MCF 10A (cell line): ENCODE results near the gene ZAP70. TPM values are rescaled to one million over a fixed set of nuclear protein-coding genes. Genes with fewer than 3 reads are reported as not detected.

Source experiments
- BruUV-seq: library from RNA; stranded (reverse); fragments of 400-500 nt; replicated peaks from 2 replicates; lab custom pipeline; 2021; lab: Mats Ljungman, UMichigan
- CTCF ChIA-PET: fragments of 300-600 bp; sonication (Branson Sonifier 250); formaldehyde crosslinking; extraction: SDS; loops from one replicate; lab custom pipeline; 2021; ENCODE audit warnings: antibody characterized with exemption, inconsistent platforms; lab: Yijun Ruan, JAX
- POLR2A ChIA-PET: fragments of 300-600, 350-650 bp; sonication (Branson Sonifier 250); formaldehyde crosslinking; extraction: SDS; loops from one replicate; lab custom pipeline; 2020; ENCODE audit warnings: antibody characterized with exemption, inconsistent platforms; lab: Yijun Ruan, JAX
- DNase-seq: peaks from one replicate; pipeline ENCODE4 v3.0.0-alpha.2; 2018; ENCODE audit not compliant: unreplicated experiment
- H3K27ac Mint-ChIP-seq: one replicate; pipeline ENCODE4 v1.8.0; 2022; ENCODE audit warnings: mild to moderate bottlenecking, low read depth, mixed read lengths; ENCODE audit not compliant: unreplicated experiment
- H3K27me3 Mint-ChIP-seq: one replicate; pipeline ENCODE4 v1.8.0; 2022; ENCODE audit warnings: mixed read lengths; ENCODE audit not compliant: insufficient read depth, unreplicated experiment
- H3K36me3 Mint-ChIP-seq: one replicate; pipeline ENCODE4 v1.8.0; 2022; ENCODE audit warnings: mild to moderate bottlenecking, moderate library complexity, mixed read lengths; ENCODE audit not compliant: insufficient read depth, unreplicated experiment
- H3K4me1 Mint-ChIP-seq: one replicate; pipeline ENCODE4 v1.8.0; 2022; ENCODE audit warnings: mixed read lengths; ENCODE audit not compliant: insufficient read depth, unreplicated experiment
- H3K4me3 Mint-ChIP-seq: one replicate; pipeline ENCODE4 v1.8.0; 2022; ENCODE audit warnings: mild to moderate bottlenecking, moderate library complexity, mixed read lengths; ENCODE audit not compliant: unreplicated experiment
- H3K9me3 Mint-ChIP-seq: one replicate; pipeline ENCODE4 v1.8.0; 2022; ENCODE audit warnings: mixed read lengths; ENCODE audit not compliant: unreplicated experiment
- intact Hi-C: fragments of 100-400 bp; cut with micrococcal nuclease; formaldehyde crosslinking; loops from 2 replicates; pipeline ENCODE4 v1.14.1; 2022
- total RNA-seq: library from RNA; stranded (reverse); gene quantifications from 2 replicates; pipeline ENCODE4 v1.2.3, GENCODE V29; 2022
- TF ChIP-seq, protein P1 (sequence below): fragments of 200-600 bp; IDR thresholded peaks from one replicate; pipeline ENCODE4 v1.8.0; 2022; ENCODE audit warnings: antibody characterized with exemption, mild to moderate bottlenecking; ENCODE audit not compliant: unreplicated experiment

The ZAP70 gene
- total RNA-seq, 1 experiment from 2014 or later = not detected

DNA sequence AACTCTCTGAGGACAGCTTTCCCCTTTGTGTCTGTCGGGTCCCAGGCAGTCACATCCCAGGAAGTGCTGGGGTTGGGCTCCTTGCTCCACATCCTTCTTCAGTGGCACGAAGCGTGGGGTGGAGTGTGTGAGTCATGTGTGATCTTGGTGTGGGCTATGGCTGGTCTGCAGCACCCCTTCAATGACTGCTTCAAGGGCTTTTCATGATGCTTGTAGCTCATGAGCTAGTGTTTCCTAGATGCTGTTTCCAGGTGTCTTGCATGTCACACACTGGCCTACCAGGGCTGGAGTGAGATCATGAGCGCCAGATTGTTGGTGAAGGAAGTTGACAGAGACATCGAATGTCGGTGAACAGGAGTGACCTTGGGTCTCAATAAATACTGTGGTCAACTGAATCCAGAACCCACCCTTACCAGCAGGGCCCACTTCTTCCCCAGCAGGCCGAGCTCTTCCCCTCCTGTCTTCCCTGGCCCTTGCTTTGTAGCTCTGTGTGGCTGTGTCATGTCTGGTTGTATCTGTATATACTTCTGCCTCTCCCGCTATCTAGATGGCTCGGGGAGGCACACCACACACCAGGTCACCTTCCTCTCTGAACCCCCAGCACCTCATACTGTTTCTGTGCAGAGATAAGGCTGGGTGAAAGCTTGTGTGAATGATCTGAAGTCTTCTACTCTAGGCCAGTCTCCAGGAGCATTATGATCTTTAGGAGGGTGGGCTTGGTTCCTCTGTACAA, 40.0 kb upstream of the ZAP70 start:
- Mint-ChIP-seq H3K27ac (no peak overlapping the region), H3K9me3 (no peaks in the 10 kb centered on the region), H3K4me1 (no peaks in the 10 kb centered on the region)

DNA sequence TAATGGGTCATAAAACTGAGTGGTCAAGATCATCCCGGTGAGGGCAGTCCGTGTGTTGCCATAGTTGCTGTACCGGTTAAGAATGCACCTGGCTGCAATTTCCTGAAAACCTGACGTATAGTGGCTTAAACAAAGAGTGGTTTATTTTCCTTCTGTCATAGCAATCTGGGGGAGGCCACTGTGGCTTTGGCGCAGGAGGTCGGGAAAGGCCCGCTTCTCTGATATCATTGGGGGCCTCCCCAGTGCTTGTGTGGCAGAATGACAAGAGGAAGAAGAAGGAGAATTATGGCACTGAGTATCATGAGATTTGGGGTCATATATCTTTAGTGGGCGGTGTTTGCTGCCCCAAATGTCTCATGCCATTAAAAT, 39.5 kb upstream of the ZAP70 start:
- no peaks in the 10 kb centered on the region for H3K27me3 Mint-ChIP-seq
- H3K9me3 Mint-ChIP-seq = no peaks in the 10 kb centered on the region
- no peak overlapping the region for H3K27ac Mint-ChIP-seq
- ChIA-PET CTCF (no interaction called here), POLR2A (no interaction called here)
- H3K4me3 Mint-ChIP-seq = no peak overlapping the region
- H3K4me1 Mint-ChIP-seq = no peaks in the 10 kb centered on the region
- DNase-seq = no peak
- intact Hi-C loops = no loop called here
- TF ChIP-seq, protein P1, sequence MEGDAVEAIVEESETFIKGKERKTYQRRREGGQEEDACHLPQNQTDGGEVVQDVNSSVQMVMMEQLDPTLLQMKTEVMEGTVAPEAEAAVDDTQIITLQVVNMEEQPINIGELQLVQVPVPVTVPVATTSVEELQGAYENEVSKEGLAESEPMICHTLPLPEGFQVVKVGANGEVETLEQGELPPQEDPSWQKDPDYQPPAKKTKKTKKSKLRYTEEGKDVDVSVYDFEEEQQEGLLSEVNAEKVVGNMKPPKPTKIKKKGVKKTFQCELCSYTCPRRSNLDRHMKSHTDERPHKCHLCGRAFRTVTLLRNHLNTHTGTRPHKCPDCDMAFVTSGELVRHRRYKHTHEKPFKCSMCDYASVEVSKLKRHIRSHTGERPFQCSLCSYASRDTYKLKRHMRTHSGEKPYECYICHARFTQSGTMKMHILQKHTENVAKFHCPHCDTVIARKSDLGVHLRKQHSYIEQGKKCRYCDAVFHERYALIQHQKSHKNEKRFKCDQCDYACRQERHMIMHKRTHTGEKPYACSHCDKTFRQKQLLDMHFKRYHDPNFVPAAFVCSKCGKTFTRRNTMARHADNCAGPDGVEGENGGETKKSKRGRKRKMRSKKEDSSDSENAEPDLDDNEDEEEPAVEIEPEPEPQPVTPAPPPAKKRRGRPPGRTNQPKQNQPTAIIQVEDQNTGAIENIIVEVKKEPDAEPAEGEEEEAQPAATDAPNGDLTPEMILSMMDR = no peak
- H3K36me3 Mint-ChIP-seq = no peaks in the 10 kb centered on the region
- no TSS peak for BruUV-seq

More for the DNA sequence above, 40.0 kb upstream of the ZAP70 start:
- no peak for DNase-seq
- H3K4me3 Mint-ChIP-seq = no peak overlapping the region
- BruUV-seq = no TSS peak
- intact Hi-C loops = no loop called here
- ChIA-PET CTCF (interaction anchor here (1.0 kb wide), 1 partner anchor 9 kb away, joined by 3 read pairs; the partner anchor contains the start of gene ACTR1B), POLR2A (no interaction called here)
- no peaks in the 10 kb centered on the region for H3K27me3 Mint-ChIP-seq
- TF ChIP-seq, protein P1 = no peak
- no peaks in the 10 kb centered on the region for H3K36me3 Mint-ChIP-seq

DNA sequence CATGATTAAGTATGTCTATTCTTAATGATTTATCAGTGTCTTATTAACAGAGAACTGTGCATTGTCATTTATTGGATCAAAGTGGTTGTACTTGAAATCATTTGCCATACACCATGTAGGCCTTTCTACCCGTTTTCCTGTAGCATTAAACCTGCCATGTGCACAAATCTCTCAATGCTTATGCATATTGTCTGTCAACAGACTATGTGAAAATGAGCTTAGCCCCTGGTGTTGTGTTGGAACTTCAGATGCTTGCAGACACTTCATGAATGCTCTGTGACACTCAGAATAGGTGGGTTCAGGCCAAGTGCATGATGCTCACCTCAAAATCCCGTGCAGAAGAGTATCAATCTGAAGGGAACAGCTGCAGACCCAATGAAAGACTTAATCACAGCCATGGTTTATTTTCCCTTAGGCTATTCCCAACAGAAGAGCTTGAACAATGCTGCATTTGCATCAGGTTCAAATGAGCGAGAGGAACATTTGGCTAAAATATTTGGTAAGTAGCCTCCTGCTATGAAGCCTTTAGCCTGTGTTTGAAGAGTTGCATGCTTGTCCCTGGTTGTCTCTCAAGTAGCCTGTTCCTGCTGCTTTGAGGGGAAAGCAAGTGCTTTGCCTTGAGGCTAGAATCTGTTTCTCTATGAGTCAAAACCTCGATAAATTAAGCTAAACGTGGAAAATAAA, 37.8 kb upstream of the ZAP70 start:
- no peaks in the 10 kb centered on the region for H3K9me3 Mint-ChIP-seq
- no peak overlapping the region for H3K4me3 Mint-ChIP-seq
- no peak for DNase-seq
- H3K36me3 Mint-ChIP-seq = no peaks in the 10 kb centered on the region
- CTCF ChIA-PET = interaction anchor here (1.0 to 2.2 kb wide), 6 partner anchors 11 to 85 kb away, joined by 3 to 9 read pairs (median 4); no protein-coding TSS in a partner anchor
- BruUV-seq = no TSS peak
- H3K4me1 Mint-ChIP-seq = no peaks in the 10 kb centered on the region
- H3K27ac Mint-ChIP-seq = no peak overlapping the region
- H3K27me3 Mint-ChIP-seq = no peaks in the 10 kb centered on the region
- TF ChIP-seq, protein P1 = no peak
- intact Hi-C loops = no loop called here
- POLR2A ChIA-PET = interaction anchor here (1.2 to 1.3 kb wide), 2 partner anchors 11 to 29 kb away, joined by 4 read pairs; no protein-coding TSS in a partner anchor

DNA sequence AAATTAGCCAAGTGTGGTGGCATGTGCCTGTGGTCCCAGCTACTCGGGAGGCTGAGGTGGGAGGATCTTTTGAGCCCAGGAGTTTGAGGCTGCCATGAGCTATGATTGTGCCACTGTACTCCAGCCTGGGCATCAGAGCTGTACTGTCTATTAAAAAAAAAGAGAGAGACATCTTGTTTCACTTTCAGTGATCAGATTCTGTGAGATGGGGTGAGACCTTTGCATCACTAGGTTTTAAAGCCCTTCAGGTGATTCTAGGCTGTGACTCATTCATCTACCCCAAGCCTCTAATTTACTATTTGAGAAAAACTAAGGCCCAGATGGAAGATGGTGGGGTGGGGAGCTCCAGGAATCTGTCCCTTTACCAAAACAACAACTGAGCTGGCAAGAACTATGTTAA, 36.8 kb upstream of the ZAP70 start:
- no peak for DNase-seq
- no peaks in the 10 kb centered on the region for H3K4me1 Mint-ChIP-seq
- POLR2A ChIA-PET = interaction anchor here (1.1 kb wide), 1 partner anchor 12 kb away, joined by 3 read pairs; no protein-coding TSS in a partner anchor
- no peaks in the 10 kb centered on the region for H3K27me3 Mint-ChIP-seq
- CTCF ChIA-PET = interaction anchor here (0.7 to 2.2 kb wide), 4 partner anchors 12 to 799 kb away, joined by 3 to 9 read pairs (median 6); no protein-coding TSS in a partner anchor
- no peaks in the 10 kb centered on the region for H3K9me3 Mint-ChIP-seq
- intact Hi-C loops = no loop called here
- no TSS peak for BruUV-seq
- TF ChIP-seq, protein P1 = no peak
- H3K27ac Mint-ChIP-seq = no peak overlapping the region
- no peaks in the 10 kb centered on the region for H3K36me3 Mint-ChIP-seq
- no peak overlapping the region for H3K4me3 Mint-ChIP-seq
